ENCODE data around the gene ZC3H7A.
"Not testable (repeated sequence)": the region's sequence is repeated elsewhere in the genome, so short reads cannot be mapped to it uniquely, and the experiment has no call there.

GRCh38 chr16:11823645-11824044 lies 26.6 kb upstream of the ZC3H7A start:
- not testable (repeated sequence) for TF ChIP-seq CTCF (IDR thresholded peaks at IDR 0.05; ENCODE audit: low read length); EZH2 (optimal IDR thresholded peaks at IDR 0.05; ENCODE audit: low read depth, low read length)
